ENCODE data around the gene TENM3. TPM values are rescaled to one million over a fixed set of nuclear protein-coding genes. Genes with fewer than 3 reads are reported as not detected.

The TENM3 gene
- total and polyA plus RNA-seq, 3 donors from 2014 or later = 10.9 to 42.7 (median 42.2) TPM

GRCh38 chr4:182454440-182455013 lies 211.3 kb downstream of the TENM3 start:
- 44 to 53% methylated on average over 6 of the region's 6 CpGs for WGBS, 2 donors
- H3K27ac ChIP-seq = no peak overlapping the region
- no peaks in the 10 kb centered on the region for H3K9me3 ChIP-seq
- H3K4me1 ChIP-seq = no peaks in the 10 kb centered on the region
- intact Hi-C loops (cut with DNase I; ENCODE audit: low total_unique reads) = no loop called here
- no peak for TF ChIP-seq CTCF (IDR thresholded peaks at IDR 0.05)
- TF ChIP-seq POLR2A (IDR thresholded peaks at IDR 0.05) = no peak
- H3K4me3 ChIP-seq = no peak overlapping the region
- no peaks in the 10 kb centered on the region for H3K27me3 ChIP-seq
- no peak for DNase-seq
- H3K36me3 ChIP-seq (ENCODE audit: low read depth, missing control alignments) = no peaks in the 10 kb centered on the region

- H3K4me3 ChIP-seq = no peak overlapping the region
- 90% methylated on average over 5 of the region's 5 CpGs for WGBS, 2 donors
- no peaks in the 10 kb centered on the region for H3K9me3 ChIP-seq
- H3K4me1 ChIP-seq = no peaks in the 10 kb centered on the region
- no peaks in the 10 kb centered on the region for H3K27me3 ChIP-seq
- H3K36me3 ChIP-seq (ENCODE audit: low read depth, missing control alignments) = no peaks in the 10 kb centered on the region
- no peak overlapping the region for H3K27ac ChIP-seq
- intact Hi-C loops (cut with DNase I; ENCODE audit: low total_unique reads) = no loop called here
- no peak for TF ChIP-seq CTCF (IDR thresholded peaks at IDR 0.05)
- no peak for TF ChIP-seq POLR2A (IDR thresholded peaks at IDR 0.05)
- DNase-seq = no peak
These were observed 221.9 kb downstream of the TENM3 start for GRCh38 chr4:182465114-182465513.

- DNase-seq = no peak
- no peak for TF ChIP-seq POLR2A (IDR thresholded peaks at IDR 0.05)
- TF ChIP-seq CTCF (IDR thresholded peaks at IDR 0.05) = no peak
- Histone ChIP-seq H3K36me3 (ENCODE audit: low read depth, missing control alignments) (no peaks in the 10 kb centered on the region), H3K4me3 (no peak overlapping the region), H3K9me3 (no peaks in the 10 kb centered on the region), H3K27ac (no peak overlapping the region), H3K27me3 (no peaks in the 10 kb centered on the region), H3K4me1 (no peaks in the 10 kb centered on the region)
- intact Hi-C loops (cut with DNase I; ENCODE audit: low total_unique reads) = no loop called here
- 88 to 94% methylated on average over 1 of the region's 1 CpG for WGBS, 2 donors
These were observed 222.8 kb downstream of the TENM3 start for GRCh38 chr4:182465979-182466378.

- intact Hi-C loops (cut with DNase I; ENCODE audit: low total_unique reads) = no loop called here
- Histone ChIP-seq H3K36me3 (ENCODE audit: low read depth, missing control alignments) (no peaks in the 10 kb centered on the region), H3K4me3 (no peak overlapping the region), H3K27me3 (no peaks in the 10 kb centered on the region), H3K27ac (no peak overlapping the region), H3K4me1 (no peaks in the 10 kb centered on the region), H3K9me3 (no peaks in the 10 kb centered on the region)
- WGBS, 2 donors = 86 to 89% methylated on average over 2 of the region's 2 CpGs
- no peak for DNase-seq
- TF ChIP-seq POLR2A (IDR thresholded peaks at IDR 0.05) (no peak), CTCF (IDR thresholded peaks at IDR 0.05) (no peak)
These were observed 227.0 kb downstream of the TENM3 start for GRCh38 chr4:182470215-182470614.

GRCh38 chr4:182475539-182475938 lies 232.3 kb downstream of the TENM3 start:
- intact Hi-C loops (cut with DNase I; ENCODE audit: low total_unique reads) = no loop called here
- WGBS, 2 donors = 76 to 78% methylated on average over 2 of the region's 2 CpGs
- Histone ChIP-seq H3K27ac (no peak overlapping the region), H3K36me3 (ENCODE audit: low read depth, missing control alignments) (no peaks in the 10 kb centered on the region), H3K27me3 (no peaks in the 10 kb centered on the region), H3K9me3 (no peaks in the 10 kb centered on the region), H3K4me3 (no peak overlapping the region), H3K4me1 (no peaks in the 10 kb centered on the region)
- no peak for DNase-seq
- TF ChIP-seq CTCF (IDR thresholded peaks at IDR 0.05) (no peak), POLR2A (IDR thresholded peaks at IDR 0.05) (no peak)

Measured in testis (tissue), 3 donors.